K562 (cell line): ENCODE data around the gene TNFAIP3. TPM values are rescaled to one million over a fixed set of nuclear protein-coding genes. Genes with fewer than 3 reads are reported as not detected.
A peak's percentile ranks its signal among the peaks of the same experiment; 100 is the strongest.

Experiments
- ARID1B ChIP-seq: fragments of 450-650 bp; IDR thresholded peaks from 2 replicates; pipeline ENCODE4 v1.6.1; 2016; ENCODE audit warnings: antibody characterized with exemption, mild to moderate bottlenecking, inconsistent platforms
- KDM2B ChIP-seq: fragments of 250-450 bp; sonication (Bioruptor Pico); IDR thresholded peaks from 2 replicates; pipeline ENCODE4 v1.8.0; 2021; ENCODE audit warnings: mild to moderate bottlenecking, moderate library complexity
- SMAD4 ChIP-seq: fragments of 250-450 bp; sonication (Bioruptor Pico); conservative IDR thresholded peaks from 2 replicates; pipeline ENCODE4 v1.8.0; 2021; ENCODE audit warnings: inconsistent platforms, mild to moderate bottlenecking, moderate library complexity
- ZEB2 ChIP-seq: fragments of 450-650 bp; IDR thresholded peaks from 2 replicates; pipeline ENCODE4 v1.6.1; 2016
- ZNF79 ChIP-seq: fragments of 250-450 bp; sonication (Bioruptor Pico); IDR thresholded peaks from 2 replicates; pipeline ENCODE4 v1.4.0; 2020; ENCODE audit warnings: low read depth, mild to moderate bottlenecking, moderate library complexity
- polyA plus RNA-seq, 8 experiments: library from polyadenylated mRNA; depleted of rRNA in 4 of 8; stranded (reverse) in 5 of 8; unstranded in 3 of 8; fragments of >200 nt; fragmentation: Nextera tagmentation in 2 of 8; fragmentation: Illumina TruSeq in 1 of 8; extraction: Ambion mirVana in 2 of 8; extraction: Trizol in 1 of 8; gene quantifications; 2 replicates each; pipeline versions ENCODE4 v1.2.1 to v1.2.3, GENCODE V29; 2011 to 2014; ENCODE audit warnings: inconsistent platforms in 1 of 8, missing spikeins in 1 of 8
- total RNA-seq, 7 experiments: library from RNA; depleted of rRNA in 6 of 7; stranded (reverse); fragments of >200 nt in 6 of 7; fragmentation: Illumina TruSeq in 2 of 7; extraction: Trizol in 2 of 7; gene quantifications; 2 replicates each; pipeline versions ENCODE4 v1.2.1 to v1.2.3, GENCODE V29; 2011 to 2021; ENCODE audit warnings: low replicate concordance in 1 of 7
- TF ChIP-seq, protein P1 (sequence below): fragments of 450-650 bp; IDR thresholded peaks from 2 replicates; pipeline ENCODE4 v1.7.1; 2018; ENCODE audit warnings: mild to moderate bottlenecking, low read depth; ENCODE audit not compliant: partially characterized antibody
- TF ChIP-seq, protein P2 (sequence below): fragments of 250-450 bp; sonication (Bioruptor Pico); IDR thresholded peaks from 2 replicates; pipeline ENCODE4 v1.9.0; 2021; ENCODE audit warnings: mild to moderate bottlenecking, inconsistent platforms
- TF ChIP-seq, protein P3 (sequence below): fragments of 250-450 bp; sonication (Bioruptor Pico); IDR thresholded peaks from 2 replicates; pipeline ENCODE4 v1.4.0; 2020; ENCODE audit warnings: mild to moderate bottlenecking, moderate library complexity, borderline replicate concordance
- TF ChIP-seq, protein P4 (sequence below): fragments of 450-650 bp; IDR thresholded peaks from 2 replicates; pipeline ENCODE4 v1.6.1; 2017; ENCODE audit warnings: antibody characterized with exemption, mild to moderate bottlenecking
- TF ChIP-seq, protein P5 (sequence below): sonication (generic); formaldehyde crosslinking; IDR thresholded peaks from 2 replicates; pipeline ENCODE4 v1.8.0; 2022; ENCODE audit warnings: mild to moderate bottlenecking, missing genetic modification reagents
- TF ChIP-seq, protein P6 (sequence below): sonication (generic); formaldehyde crosslinking; IDR thresholded peaks from 2 replicates; pipeline ENCODE4 v1.8.0; 2022; ENCODE audit warnings: mild to moderate bottlenecking, low read depth, missing genetic modification reagents

Gene TNFAIP3
- total and polyA plus RNA-seq, 9 of the 15 experiments (the other 6 are each of a cell fraction or from before 2014, with no cell fraction given): 0.79 to 17.0 (median 6.4) TPM

DNA sequence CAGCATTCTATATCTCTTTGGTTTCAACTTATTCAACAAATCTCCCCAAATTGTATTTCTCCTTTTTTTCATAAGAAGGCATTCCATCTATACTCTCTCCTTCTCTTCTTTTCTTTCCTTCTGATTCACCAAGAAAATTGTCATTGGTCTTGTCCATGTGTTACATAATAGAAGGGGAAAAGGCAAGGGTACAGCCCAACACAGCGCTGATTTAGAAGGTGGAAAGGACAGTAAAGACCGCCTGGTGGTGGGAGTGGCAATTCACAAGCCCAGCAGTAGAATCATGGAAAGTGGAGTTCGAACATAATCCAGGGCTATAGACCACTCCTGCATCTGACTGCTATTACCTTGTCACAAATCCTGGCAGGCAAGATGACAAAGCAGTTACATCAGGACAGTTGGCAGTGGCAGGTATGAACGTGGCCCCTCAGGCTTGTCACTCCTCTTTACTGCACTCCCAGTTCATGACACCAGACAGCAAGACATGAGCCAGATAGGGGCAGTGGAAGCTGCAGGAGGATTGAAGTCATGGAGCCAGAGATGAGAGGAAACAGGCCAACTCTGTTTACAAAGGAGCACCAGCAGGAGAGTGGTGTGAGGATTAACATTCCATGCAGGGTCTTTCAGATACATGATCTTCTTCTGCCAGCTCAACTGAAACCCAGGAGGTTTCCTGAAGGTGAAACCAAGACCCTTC lies 2.1 kb upstream of the TNFAIP3 start (continued):
- TF ChIP-seq, protein P1, sequence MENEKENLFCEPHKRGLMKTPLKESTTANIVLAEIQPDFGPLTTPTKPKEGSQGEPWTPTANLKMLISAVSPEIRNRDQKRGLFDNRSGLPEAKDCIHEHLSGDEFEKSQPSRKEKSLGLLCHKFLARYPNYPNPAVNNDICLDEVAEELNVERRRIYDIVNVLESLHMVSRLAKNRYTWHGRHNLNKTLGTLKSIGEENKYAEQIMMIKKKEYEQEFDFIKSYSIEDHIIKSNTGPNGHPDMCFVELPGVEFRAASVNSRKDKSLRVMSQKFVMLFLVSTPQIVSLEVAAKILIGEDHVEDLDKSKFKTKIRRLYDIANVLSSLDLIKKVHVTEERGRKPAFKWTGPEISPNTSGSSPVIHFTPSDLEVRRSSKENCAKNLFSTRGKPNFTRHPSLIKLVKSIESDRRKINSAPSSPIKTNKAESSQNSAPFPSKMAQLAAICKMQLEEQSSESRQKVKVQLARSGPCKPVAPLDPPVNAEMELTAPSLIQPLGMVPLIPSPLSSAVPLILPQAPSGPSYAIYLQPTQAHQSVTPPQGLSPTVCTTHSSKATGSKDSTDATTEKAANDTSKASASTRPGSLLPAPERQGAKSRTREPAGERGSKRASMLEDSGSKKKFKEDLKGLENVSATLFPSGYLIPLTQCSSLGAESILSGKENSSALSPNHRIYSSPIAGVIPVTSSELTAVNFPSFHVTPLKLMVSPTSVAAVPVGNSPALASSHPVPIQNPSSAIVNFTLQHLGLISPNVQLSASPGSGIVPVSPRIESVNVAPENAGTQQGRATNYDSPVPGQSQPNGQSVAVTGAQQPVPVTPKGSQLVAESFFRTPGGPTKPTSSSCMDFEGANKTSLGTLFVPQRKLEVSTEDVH: no peak
- peak; percentile 86 for TF ChIP-seq SMAD4 (CRISPR knock-in tag)
- TF ChIP-seq, protein P2, sequence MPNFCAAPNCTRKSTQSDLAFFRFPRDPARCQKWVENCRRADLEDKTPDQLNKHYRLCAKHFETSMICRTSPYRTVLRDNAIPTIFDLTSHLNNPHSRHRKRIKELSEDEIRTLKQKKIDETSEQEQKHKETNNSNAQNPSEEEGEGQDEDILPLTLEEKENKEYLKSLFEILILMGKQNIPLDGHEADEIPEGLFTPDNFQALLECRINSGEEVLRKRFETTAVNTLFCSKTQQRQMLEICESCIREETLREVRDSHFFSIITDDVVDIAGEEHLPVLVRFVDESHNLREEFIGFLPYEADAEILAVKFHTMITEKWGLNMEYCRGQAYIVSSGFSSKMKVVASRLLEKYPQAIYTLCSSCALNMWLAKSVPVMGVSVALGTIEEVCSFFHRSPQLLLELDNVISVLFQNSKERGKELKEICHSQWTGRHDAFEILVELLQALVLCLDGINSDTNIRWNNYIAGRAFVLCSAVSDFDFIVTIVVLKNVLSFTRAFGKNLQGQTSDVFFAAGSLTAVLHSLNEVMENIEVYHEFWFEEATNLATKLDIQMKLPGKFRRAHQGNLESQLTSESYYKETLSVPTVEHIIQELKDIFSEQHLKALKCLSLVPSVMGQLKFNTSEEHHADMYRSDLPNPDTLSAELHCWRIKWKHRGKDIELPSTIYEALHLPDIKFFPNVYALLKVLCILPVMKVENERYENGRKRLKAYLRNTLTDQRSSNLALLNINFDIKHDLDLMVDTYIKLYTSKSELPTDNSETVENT: no peak
- TF ChIP-seq, protein P3, sequence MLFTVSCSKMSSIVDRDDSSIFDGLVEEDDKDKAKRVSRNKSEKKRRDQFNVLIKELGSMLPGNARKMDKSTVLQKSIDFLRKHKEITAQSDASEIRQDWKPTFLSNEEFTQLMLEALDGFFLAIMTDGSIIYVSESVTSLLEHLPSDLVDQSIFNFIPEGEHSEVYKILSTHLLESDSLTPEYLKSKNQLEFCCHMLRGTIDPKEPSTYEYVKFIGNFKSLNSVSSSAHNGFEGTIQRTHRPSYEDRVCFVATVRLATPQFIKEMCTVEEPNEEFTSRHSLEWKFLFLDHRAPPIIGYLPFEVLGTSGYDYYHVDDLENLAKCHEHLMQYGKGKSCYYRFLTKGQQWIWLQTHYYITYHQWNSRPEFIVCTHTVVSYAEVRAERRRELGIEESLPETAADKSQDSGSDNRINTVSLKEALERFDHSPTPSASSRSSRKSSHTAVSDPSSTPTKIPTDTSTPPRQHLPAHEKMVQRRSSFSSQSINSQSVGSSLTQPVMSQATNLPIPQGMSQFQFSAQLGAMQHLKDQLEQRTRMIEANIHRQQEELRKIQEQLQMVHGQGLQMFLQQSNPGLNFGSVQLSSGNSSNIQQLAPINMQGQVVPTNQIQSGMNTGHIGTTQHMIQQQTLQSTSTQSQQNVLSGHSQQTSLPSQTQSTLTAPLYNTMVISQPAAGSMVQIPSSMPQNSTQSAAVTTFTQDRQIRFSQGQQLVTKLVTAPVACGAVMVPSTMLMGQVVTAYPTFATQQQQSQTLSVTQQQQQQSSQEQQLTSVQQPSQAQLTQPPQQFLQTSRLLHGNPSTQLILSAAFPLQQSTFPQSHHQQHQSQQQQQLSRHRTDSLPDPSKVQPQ (CRISPR knock-in tag): no peak
- TF ChIP-seq, protein P4, sequence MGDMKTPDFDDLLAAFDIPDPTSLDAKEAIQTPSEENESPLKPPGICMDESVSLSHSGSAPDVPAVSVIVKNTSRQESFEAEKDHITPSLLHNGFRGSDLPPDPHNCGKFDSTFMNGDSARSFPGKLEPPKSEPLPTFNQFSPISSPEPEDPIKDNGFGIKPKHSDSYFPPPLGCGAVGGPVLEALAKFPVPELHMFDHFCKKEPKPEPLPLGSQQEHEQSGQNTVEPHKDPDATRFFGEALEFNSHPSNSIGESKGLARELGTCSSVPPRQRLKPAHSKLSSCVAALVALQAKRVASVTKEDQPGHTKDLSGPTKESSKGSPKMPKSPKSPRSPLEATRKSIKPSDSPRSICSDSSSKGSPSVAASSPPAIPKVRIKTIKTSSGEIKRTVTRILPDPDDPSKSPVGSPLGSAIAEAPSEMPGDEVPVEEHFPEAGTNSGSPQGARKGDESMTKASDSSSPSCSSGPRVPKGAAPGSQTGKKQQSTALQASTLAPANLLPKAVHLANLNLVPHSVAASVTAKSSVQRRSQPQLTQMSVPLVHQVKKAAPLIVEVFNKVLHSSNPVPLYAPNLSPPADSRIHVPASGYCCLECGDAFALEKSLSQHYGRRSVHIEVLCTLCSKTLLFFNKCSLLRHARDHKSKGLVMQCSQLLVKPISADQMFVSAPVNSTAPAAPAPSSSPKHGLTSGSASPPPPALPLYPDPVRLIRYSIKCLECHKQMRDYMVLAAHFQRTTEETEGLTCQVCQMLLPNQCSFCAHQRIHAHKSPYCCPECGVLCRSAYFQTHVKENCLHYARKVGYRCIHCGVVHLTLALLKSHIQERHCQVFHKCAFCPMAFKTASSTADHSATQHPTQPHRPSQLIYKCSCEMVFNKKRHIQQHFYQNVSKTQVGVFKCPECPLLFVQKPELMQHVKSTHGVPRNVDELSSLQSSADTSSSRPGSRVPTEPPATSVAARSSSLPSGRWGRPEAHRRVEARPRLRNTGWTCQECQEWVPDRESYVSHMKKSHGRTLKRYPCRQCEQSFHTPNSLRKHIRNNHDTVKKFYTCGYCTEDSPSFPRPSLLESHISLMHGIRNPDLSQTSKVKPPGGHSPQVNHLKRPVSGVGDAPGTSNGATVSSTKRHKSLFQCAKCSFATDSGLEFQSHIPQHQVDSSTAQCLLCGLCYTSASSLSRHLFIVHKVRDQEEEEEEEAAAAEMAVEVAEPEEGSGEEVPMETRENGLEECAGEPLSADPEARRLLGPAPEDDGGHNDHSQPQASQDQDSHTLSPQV: peak; percentile 90
- peak; percentile 48 for TF ChIP-seq ARID1B
- TF ChIP-seq, protein P5, sequence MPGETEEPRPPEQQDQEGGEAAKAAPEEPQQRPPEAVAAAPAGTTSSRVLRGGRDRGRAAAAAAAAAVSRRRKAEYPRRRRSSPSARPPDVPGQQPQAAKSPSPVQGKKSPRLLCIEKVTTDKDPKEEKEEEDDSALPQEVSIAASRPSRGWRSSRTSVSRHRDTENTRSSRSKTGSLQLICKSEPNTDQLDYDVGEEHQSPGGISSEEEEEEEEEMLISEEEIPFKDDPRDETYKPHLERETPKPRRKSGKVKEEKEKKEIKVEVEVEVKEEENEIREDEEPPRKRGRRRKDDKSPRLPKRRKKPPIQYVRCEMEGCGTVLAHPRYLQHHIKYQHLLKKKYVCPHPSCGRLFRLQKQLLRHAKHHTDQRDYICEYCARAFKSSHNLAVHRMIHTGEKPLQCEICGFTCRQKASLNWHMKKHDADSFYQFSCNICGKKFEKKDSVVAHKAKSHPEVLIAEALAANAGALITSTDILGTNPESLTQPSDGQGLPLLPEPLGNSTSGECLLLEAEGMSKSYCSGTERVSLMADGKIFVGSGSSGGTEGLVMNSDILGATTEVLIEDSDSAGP: no peak
- TF ChIP-seq ZNF79 (CRISPR knock-in tag): no peak
- no peak for TF ChIP-seq KDM2B (CRISPR knock-in tag)
- TF ChIP-seq, protein P6, sequence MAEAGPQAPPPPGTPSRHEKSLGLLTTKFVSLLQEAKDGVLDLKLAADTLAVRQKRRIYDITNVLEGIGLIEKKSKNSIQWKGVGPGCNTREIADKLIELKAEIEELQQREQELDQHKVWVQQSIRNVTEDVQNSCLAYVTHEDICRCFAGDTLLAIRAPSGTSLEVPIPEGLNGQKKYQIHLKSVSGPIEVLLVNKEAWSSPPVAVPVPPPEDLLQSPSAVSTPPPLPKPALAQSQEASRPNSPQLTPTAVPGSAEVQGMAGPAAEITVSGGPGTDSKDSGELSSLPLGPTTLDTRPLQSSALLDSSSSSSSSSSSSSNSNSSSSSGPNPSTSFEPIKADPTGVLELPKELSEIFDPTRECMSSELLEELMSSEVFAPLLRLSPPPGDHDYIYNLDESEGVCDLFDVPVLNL (CRISPR knock-in tag): peak; percentile 14; the same call in 1 of the 2 replicates
- TF ChIP-seq ZEB2: peak; percentile 75
